Lung (tissue), 12 donors: Measurements from ENCODE around the gene COPS2. TPM values are rescaled to one million over a fixed set of nuclear protein-coding genes. Genes with fewer than 3 reads are reported as not detected.

Experiments used
- ATAC-seq: fragments of 200-7000 bp; cut with Tn5 transposase; one replicate; pipeline ENCODE4 v1.9.1; 2020; ENCODE audit warnings: moderate number of reproducible peaks; ENCODE audit not compliant: insufficient read depth, low FRiP score
- DNase-seq, 3 donors: peaks; one replicate each; pipeline ENCODE4 v3.0.0-alpha.2; 2013 to 2017
- H3K27ac ChIP-seq, 2 donors: one replicate each; pipeline ENCODE4 v1.5.1; 2013; ENCODE audit warnings: mild to moderate bottlenecking in 2 of 2, moderate library complexity in 2 of 2, control low read depth in 1 of 2, inconsistent platforms in 1 of 2, low read depth in 1 of 2, low read length in 1 of 2
- H3K27me3 ChIP-seq, 3 donors: one replicate each; pipeline ENCODE4 v1.5.1; 2013; ENCODE audit warnings: low read length in 2 of 3; ENCODE audit not compliant: control insufficient read depth in 3 of 3, insufficient read depth in 3 of 3
- H3K36me3 ChIP-seq, 4 donors: one replicate each; pipeline ENCODE4 v1.5.1; 2013; ENCODE audit warnings: low read length in 4 of 4, mild to moderate bottlenecking in 1 of 4, moderate library complexity in 1 of 4; ENCODE audit not compliant: control insufficient read depth in 4 of 4, insufficient read depth in 4 of 4
- H3K4me1 ChIP-seq, 5 donors: one replicate each; pipeline ENCODE4 v1.5.1; 2013; ENCODE audit warnings: low read length in 5 of 5, mild to moderate bottlenecking in 2 of 5, moderate library complexity in 1 of 5; ENCODE audit not compliant: control insufficient read depth in 5 of 5, insufficient read depth in 5 of 5
- H3K4me3 ChIP-seq: one replicate; pipeline ENCODE4 v1.5.1; 2013; ENCODE audit warnings: mild to moderate bottlenecking, control low read depth, moderate library complexity
- H3K9ac ChIP-seq, 2 donors: one replicate each; pipeline ENCODE4 v1.5.1; 2013; ENCODE audit warnings: low read length in 2 of 2, control low read depth in 1 of 2; ENCODE audit not compliant: insufficient read depth in 1 of 2
- H3K9me3 ChIP-seq, 4 donors: one replicate each; pipeline ENCODE4 v1.5.1; 2013; ENCODE audit warnings: low read length in 3 of 4, mild to moderate bottlenecking in 1 of 4, moderate library complexity in 1 of 4; ENCODE audit not compliant: control insufficient read depth in 4 of 4, insufficient read depth in 3 of 4
- WGBS, 2 donors: extraction: QIAGEN DNeasy Blood & Tissue Kit; methylation state at CpG; one replicate each; pipeline ENCODE4 v1.1.7; 2013; 5-methylcytosine and 5-hydroxymethylcytosine counted together
- polyA plus RNA-seq, 2 donors: library from polyadenylated mRNA; stranded (reverse); fragments of 200-250 nt; gene quantifications; one replicate each; pipeline ENCODE4 v1.2.1, GENCODE V29; 2013
- total RNA-seq, 2 donors: library from RNA; depleted of rRNA in 1 of 2; stranded (reverse); fragments of >200 nt in 1 of 2; gene quantifications; one replicate each; pipeline ENCODE4 v1.2.1, GENCODE V29; 2014 to 2021
- TF ChIP-seq, protein P1 (sequence below): IDR thresholded peaks from 2 replicates; pipeline ENCODE4 v1.5.1; 2012; ENCODE audit warnings: mild to moderate bottlenecking; ENCODE audit errors: control extremely low read depth, extremely low read depth
- donor health status: control.
- donor health status: control.
- donor health status: Bipolar disorder and iron deficiency.
- donor health status: healthy.
- donor health status: DM: yes; HTN: yes; CAD: no.

COPS2 gene
- total and polyA plus RNA-seq, 4 donors = 36.7 to 117 (median 43.0) TPM

DNA sequence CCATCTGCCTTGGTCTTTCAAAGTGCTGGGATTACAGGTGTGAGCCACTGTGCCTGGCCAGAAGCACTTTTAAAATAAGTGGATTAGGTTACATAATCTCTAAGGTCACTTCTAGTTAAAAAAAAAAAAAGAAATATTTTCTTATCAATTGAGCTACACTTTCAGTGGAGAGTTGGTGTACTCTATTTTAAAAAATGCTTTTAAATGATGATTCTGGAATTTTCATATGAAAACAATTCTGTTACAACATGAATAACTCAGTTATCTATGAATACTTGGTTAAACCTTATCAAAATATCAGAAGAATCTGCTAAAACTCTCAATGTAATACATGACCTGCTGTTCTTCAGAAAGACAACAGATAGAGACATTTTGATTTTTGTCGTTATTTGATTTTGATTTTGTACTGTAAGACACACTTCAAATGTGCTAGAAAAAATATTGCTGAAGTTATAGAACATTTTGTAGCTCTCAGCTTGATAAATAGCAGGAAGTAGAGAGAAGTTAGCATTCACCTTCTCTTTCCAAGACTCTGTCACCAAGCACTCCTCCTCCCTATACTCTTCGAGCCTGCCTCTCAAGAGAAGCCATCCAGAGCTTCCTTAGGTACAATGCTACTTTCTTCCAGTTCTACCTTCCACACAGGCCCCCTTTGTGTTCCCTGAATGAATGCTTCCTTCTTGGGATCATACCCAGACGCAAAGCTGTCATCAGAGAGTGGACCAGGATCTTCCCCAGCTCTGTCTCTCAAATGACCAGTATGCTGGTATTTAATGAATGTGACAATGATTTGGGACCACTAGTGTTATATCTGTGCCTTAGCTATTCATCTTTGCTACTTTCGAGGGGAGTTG, 61.9 kb downstream of the COPS2 start:
- WGBS, 2 donors = 79 to 89% methylated on average over 4 of the region's 4 CpGs
- H3K9me3 ChIP-seq = no peaks in the 10 kb centered on the region
- H3K4me3 ChIP-seq = no peak overlapping the region
- H3K27ac ChIP-seq = no peak overlapping the region
- no peaks in the 10 kb centered on the region for H3K36me3 ChIP-seq
- ATAC-seq (no peak), DNase-seq (no peak)
- TF ChIP-seq, protein P1, sequence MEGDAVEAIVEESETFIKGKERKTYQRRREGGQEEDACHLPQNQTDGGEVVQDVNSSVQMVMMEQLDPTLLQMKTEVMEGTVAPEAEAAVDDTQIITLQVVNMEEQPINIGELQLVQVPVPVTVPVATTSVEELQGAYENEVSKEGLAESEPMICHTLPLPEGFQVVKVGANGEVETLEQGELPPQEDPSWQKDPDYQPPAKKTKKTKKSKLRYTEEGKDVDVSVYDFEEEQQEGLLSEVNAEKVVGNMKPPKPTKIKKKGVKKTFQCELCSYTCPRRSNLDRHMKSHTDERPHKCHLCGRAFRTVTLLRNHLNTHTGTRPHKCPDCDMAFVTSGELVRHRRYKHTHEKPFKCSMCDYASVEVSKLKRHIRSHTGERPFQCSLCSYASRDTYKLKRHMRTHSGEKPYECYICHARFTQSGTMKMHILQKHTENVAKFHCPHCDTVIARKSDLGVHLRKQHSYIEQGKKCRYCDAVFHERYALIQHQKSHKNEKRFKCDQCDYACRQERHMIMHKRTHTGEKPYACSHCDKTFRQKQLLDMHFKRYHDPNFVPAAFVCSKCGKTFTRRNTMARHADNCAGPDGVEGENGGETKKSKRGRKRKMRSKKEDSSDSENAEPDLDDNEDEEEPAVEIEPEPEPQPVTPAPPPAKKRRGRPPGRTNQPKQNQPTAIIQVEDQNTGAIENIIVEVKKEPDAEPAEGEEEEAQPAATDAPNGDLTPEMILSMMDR = no peak
- H3K27me3 ChIP-seq = no peaks in the 10 kb centered on the region
- no peak overlapping the region for H3K9ac ChIP-seq
- no peaks in the 10 kb centered on the region for H3K4me1 ChIP-seq

DNA sequence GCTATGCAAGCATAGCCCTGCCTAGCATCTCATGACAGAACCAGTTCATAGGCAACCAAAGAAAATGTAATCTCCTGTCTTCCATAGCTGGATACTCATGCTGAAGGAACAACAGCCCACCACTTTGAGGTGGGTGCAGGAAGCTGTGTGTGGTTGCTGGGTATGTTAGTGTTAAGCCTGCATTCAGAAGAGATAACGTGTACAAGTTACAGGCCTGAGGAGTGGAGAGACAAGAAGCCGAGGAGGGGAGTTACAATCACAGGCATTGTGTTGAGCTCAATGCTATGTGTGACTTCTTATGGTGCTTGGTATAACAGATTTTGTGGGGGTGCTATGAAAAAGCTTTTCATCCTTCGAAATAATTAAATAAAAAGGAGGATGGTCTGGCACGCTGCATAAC, 66.4 kb downstream of the COPS2 start:
- WGBS, 2 donors = 92 to 96% methylated on average over 4 of the region's 4 CpGs
- H3K27me3 ChIP-seq = no peaks in the 10 kb centered on the region

DNA sequence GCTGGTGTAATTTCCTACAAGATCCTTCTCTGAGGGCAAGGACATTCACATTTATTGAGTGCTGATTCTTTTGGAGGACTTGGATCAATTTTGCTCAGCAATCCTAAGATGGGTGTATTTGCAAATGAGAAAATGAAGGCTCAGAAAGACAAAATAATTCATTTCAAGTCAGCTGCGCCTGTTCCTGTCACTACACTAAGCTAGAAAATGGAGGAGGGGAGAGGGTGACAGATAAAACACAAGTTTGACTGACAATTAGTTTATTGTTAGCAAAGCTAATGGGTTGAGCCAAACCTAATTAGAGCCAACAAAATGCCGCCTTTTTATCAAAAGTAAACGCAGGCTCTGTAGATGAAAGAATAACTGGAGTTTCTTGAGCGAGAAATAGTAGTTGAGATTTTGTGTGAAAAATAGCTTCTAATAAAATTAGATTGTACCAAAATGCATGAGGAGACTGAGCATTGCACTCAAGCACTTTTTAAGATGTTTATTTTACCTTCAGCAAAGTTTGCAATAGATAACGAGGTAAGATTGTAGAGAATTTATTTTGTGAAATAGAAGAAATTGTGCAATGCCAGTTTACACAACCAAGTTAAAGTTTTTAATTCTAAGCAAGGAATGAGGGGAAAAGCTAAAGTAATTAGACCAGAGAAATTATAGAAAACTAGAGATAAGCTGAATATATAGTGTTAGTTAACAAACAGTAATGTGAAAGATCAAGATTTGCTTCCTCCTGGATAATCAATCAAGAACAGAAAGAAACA, 69.5 kb downstream of the COPS2 start:
- no peak for ATAC-seq
- H3K27me3 ChIP-seq = no peaks in the 10 kb centered on the region
- DNase-seq = peak in 2 of 3 donors; percentile 22 to 49

More for the DNA sequence above, 66.4 kb downstream of the COPS2 start:
- Histone ChIP-seq H3K27ac (no peak overlapping the region), H3K4me3 (no peak overlapping the region), H3K9me3 (no peaks in the 10 kb centered on the region), H3K9ac (no peak overlapping the region), H3K4me1 (peaks cover 0 to 14% (median 2%) of the 10 kb centered on the region in 5 donors), H3K36me3 (no peaks in the 10 kb centered on the region)
- DNase-seq = no peak
- TF ChIP-seq, protein P1 = no peak
- no peak for ATAC-seq

More for the DNA sequence above, 69.5 kb downstream of the COPS2 start:
- TF ChIP-seq, protein P1 = no peak
- no peak overlapping the region for H3K9ac ChIP-seq
- no peaks in the 10 kb centered on the region for H3K36me3 ChIP-seq
- no peak overlapping the region for H3K27ac ChIP-seq
- H3K9me3 ChIP-seq = no peaks in the 10 kb centered on the region
- WGBS, 2 donors = 57 to 67% methylated on average over 5 of the region's 5 CpGs
- peaks cover 0 to 26% (median 5%) of the 10 kb centered on the region in 5 donors for H3K4me1 ChIP-seq
- H3K4me3 ChIP-seq = no peak overlapping the region
